Measurements from ENCODE around the gene SEC11C. TPM values are rescaled to one million over a fixed set of nuclear protein-coding genes. Genes with fewer than 3 reads are reported as not detected.

Gene SEC11C
- total and polyA plus RNA-seq, 2 donors from 2014 or later = 90.0 to 106 TPM

- TF ChIP-seq CTCF (IDR thresholded peaks at IDR 0.05; ENCODE audit: borderline replicate concordance, extremely low read depth, insufficient read depth) = no peak
- no peak for DNase-seq
- no peaks in the 10 kb centered on the region for H3K4me1 ChIP-seq (ENCODE audit: control insufficient read depth in 2 of 3, insufficient read depth in 2 of 3, low read depth in 1 of 3, low read length in 3 of 3)
- no peak overlapping the region for H3K9ac ChIP-seq (ENCODE audit: low read length in 3 of 3)
- no peak for FAIRE-seq
- H3K27ac ChIP-seq (ENCODE audit: low read depth in 2 of 2, low read length in 2 of 2) = no peak overlapping the region
- intact Hi-C loops (cut with DNase I) = no loop called here
- no peaks in the 10 kb centered on the region for H3K27me3 ChIP-seq (ENCODE audit: control insufficient read depth, insufficient read depth, low read length)
- H3K36me3 ChIP-seq (ENCODE audit: control insufficient read depth in 2 of 3, insufficient read depth in 3 of 3, low read length in 3 of 3) = no peaks in the 10 kb centered on the region
- H3K9me3 ChIP-seq (ENCODE audit: control insufficient read depth in 2 of 3, insufficient read depth in 1 of 3, low read length in 3 of 3) = no peaks in the 10 kb centered on the region
- H3K4me3 ChIP-seq (ENCODE audit: low read length in 3 of 3) = no peak overlapping the region
Observed at GRCh38 chr18:59196161-59196725, 56.6 kb downstream of the SEC11C start.

DNA sequence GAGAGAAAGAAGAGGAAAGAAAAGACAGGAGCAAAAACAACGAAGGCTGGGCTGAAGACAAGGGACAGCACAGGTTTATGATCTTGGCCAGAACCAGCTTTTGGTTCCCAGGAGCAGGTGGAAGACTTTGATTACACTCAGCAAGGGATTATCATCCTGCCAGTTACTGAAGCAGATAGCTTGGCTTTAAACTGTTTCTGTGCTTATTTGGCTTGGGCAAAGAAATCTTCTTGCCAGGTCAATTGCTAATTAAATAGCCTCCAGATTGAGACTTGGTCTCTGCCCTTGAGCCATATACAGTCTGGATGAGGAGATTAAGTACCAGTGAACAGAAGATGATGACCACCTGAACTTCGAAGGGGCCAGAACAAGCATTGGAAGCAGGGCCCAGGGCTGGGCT lies 58.0 kb downstream of the SEC11C start:
- Histone ChIP-seq H3K4me1 (ENCODE audit: control insufficient read depth in 2 of 3, insufficient read depth in 2 of 3, low read depth in 1 of 3, low read length in 3 of 3) (no peaks in the 10 kb centered on the region), H3K9me3 (ENCODE audit: control insufficient read depth in 2 of 3, insufficient read depth in 1 of 3, low read length in 3 of 3) (no peaks in the 10 kb centered on the region), H3K36me3 (ENCODE audit: control insufficient read depth in 2 of 3, insufficient read depth in 3 of 3, low read length in 3 of 3) (no peaks in the 10 kb centered on the region), H3K27ac (ENCODE audit: low read depth in 2 of 2, low read length in 2 of 2) (no peak overlapping the region), H3K9ac (ENCODE audit: low read length in 3 of 3) (no peak overlapping the region), H3K4me3 (ENCODE audit: low read length in 3 of 3) (no peak overlapping the region), H3K27me3 (ENCODE audit: control insufficient read depth, insufficient read depth, low read length) (no peaks in the 10 kb centered on the region)
- DNase-seq = no peak
- no peak for FAIRE-seq
- no peak for TF ChIP-seq CTCF (IDR thresholded peaks at IDR 0.05; ENCODE audit: borderline replicate concordance, extremely low read depth, insufficient read depth)
- intact Hi-C loops (cut with DNase I) = no loop called here

GRCh38 chr18:59198215-59198614 lies 58.5 kb downstream of the SEC11C start:
- no peaks in the 10 kb centered on the region for H3K4me1 ChIP-seq (ENCODE audit: control insufficient read depth in 2 of 3, insufficient read depth in 2 of 3, low read depth in 1 of 3, low read length in 3 of 3)
- H3K27ac ChIP-seq (ENCODE audit: low read depth in 2 of 2, low read length in 2 of 2) = no peak overlapping the region
- intact Hi-C loops (cut with DNase I) = no loop called here
- FAIRE-seq (no peak), DNase-seq (no peak)
- H3K4me3 ChIP-seq (ENCODE audit: low read length in 3 of 3) = no peak overlapping the region
- no peak for TF ChIP-seq CTCF (IDR thresholded peaks at IDR 0.05; ENCODE audit: borderline replicate concordance, extremely low read depth, insufficient read depth)
- H3K9me3 ChIP-seq (ENCODE audit: control insufficient read depth in 2 of 3, insufficient read depth in 1 of 3, low read length in 3 of 3) = no peaks in the 10 kb centered on the region
- no peak overlapping the region for H3K9ac ChIP-seq (ENCODE audit: low read length in 3 of 3)
- H3K36me3 ChIP-seq (ENCODE audit: control insufficient read depth in 2 of 3, insufficient read depth in 3 of 3, low read length in 3 of 3) = no peaks in the 10 kb centered on the region
- no peaks in the 10 kb centered on the region for H3K27me3 ChIP-seq (ENCODE audit: control insufficient read depth, insufficient read depth, low read length)

GRCh38 chr18:59200787-59201186 lies 61.1 kb downstream of the SEC11C start:
- intact Hi-C loops (cut with DNase I) = no loop called here
- no peak for DNase-seq

More at GRCh38 chr18:59200787-59201186, 61.1 kb downstream of the SEC11C start:
- Histone ChIP-seq H3K9ac (ENCODE audit: low read length in 3 of 3) (no peak overlapping the region), H3K27me3 (ENCODE audit: control insufficient read depth, insufficient read depth, low read length) (no peaks in the 10 kb centered on the region), H3K9me3 (ENCODE audit: control insufficient read depth in 2 of 3, insufficient read depth in 1 of 3, low read length in 3 of 3) (no peaks in the 10 kb centered on the region), H3K27ac (ENCODE audit: low read depth in 2 of 2, low read length in 2 of 2) (no peak overlapping the region), H3K36me3 (ENCODE audit: control insufficient read depth in 2 of 3, insufficient read depth in 3 of 3, low read length in 3 of 3) (no peaks in the 10 kb centered on the region), H3K4me1 (ENCODE audit: control insufficient read depth in 2 of 3, insufficient read depth in 2 of 3, low read depth in 1 of 3, low read length in 3 of 3) (no peaks in the 10 kb centered on the region), H3K4me3 (ENCODE audit: low read length in 3 of 3) (no peak overlapping the region)
- FAIRE-seq = no peak
- TF ChIP-seq CTCF (IDR thresholded peaks at IDR 0.05; ENCODE audit: borderline replicate concordance, extremely low read depth, insufficient read depth) = no peak
